NCI-H446 (cell line): Measurements from ENCODE around the gene ARL8B.
"Not testable (repeated sequence)": the region's sequence is repeated elsewhere in the genome, so short reads cannot be mapped to it uniquely, and the experiment has no call there.

Experiments used
- DNase-seq, 2 experiments: peaks; one replicate each; lab custom pipeline; 2025; lab: John Stamatoyannopoulos, UW

ARL8B gene

GRCh38 chr3:5112043-5112442 lies 10.0 kb upstream of the ARL8B start:
- no peak for DNase-seq

- DNase-seq: not testable (repeated sequence)
These were observed 8.4 kb upstream of the ARL8B start for GRCh38 chr3:5113726-5114125.

GRCh38 chr3:5115506-5116162 lies 6.5 kb upstream of the ARL8B start:
- DNase-seq: no peak

GRCh38 chr3:5116538-5116937 lies 5.6 kb upstream of the ARL8B start:
- DNase-seq: peak in 1 of 2 experiments; percentile 18

- DNase-seq: no peak
These were observed 1.6 kb upstream of the ARL8B start for GRCh38 chr3:5120446-5120845.

- DNase-seq: no peak
These were observed 932 bp downstream of the ARL8B start for GRCh38 chr3:5122741-5123706.

- DNase-seq: no peak
These were observed 1.8 kb downstream of the ARL8B start for GRCh38 chr3:5123937-5124336.

GRCh38 chr3:5126586-5126985 lies 4.5 kb downstream of the ARL8B start:
- no peak for DNase-seq

GRCh38 chr3:5128849-5129248 lies 6.8 kb downstream of the ARL8B start:
- no peak for DNase-seq

- no peak for DNase-seq
These were observed 11.3 kb downstream of the ARL8B start for GRCh38 chr3:5133239-5134018.

- DNase-seq: no peak
These were observed 11.9 kb downstream of the ARL8B start for GRCh38 chr3:5134019-5134391.

GRCh38 chr3:5134499-5134898 lies 12.4 kb downstream of the ARL8B start:
- no peak for DNase-seq

- no peak for DNase-seq
These were observed 14.3 kb downstream of the ARL8B start for GRCh38 chr3:5136211-5136918.

GRCh38 chr3:5136919-5137429 lies 14.9 kb downstream of the ARL8B start:
- DNase-seq: no peak

GRCh38 chr3:5138214-5138981 lies 16.3 kb downstream of the ARL8B start:
- no peak for DNase-seq

GRCh38 chr3:5140230-5140621 lies 18.1 kb downstream of the ARL8B start:
- no peak for DNase-seq

- DNase-seq: no peak
These were observed 18.7 kb downstream of the ARL8B start for GRCh38 chr3:5140839-5141238.

- DNase-seq: no peak
These were observed 19.7 kb downstream of the ARL8B start for GRCh38 chr3:5141760-5142159.

- DNase-seq: no peak
These were observed 21.4 kb downstream of the ARL8B start for GRCh38 chr3:5143464-5143863.

- no peak for DNase-seq
These were observed 22.4 kb downstream of the ARL8B start for GRCh38 chr3:5144316-5144994.
